ENCODE results near the gene HLA-C. TPM values are rescaled to one million over a fixed set of nuclear protein-coding genes. Genes with fewer than 3 reads are reported as not detected.

HLA-C gene
- total RNA-seq (2013; cell fraction: nucleolus; rRNA removed) = 751 and 833 TPM in 2 replicates
- total RNA-seq (2014; rRNA removed) = 1,016 and 1,050 TPM in 2 replicates
- total RNA-seq (2014; rRNA removed; fragmentation: Illumina TruSeq; extraction: Trizol) = 360 and 377 TPM in 2 replicates
- 1,014 and 1,087 TPM in 2 replicates for total RNA-seq (2021)
- polyA plus RNA-seq (2011; ENCODE audit: low read depth) = 522 TPM
- 679 and 1,092 TPM in 2 replicates for polyA plus RNA-seq (2011; rRNA removed)
- polyA plus RNA-seq (2011; cell fraction: cytosol; rRNA removed) = 1,015 and 1,464 TPM in 2 replicates
- polyA plus RNA-seq (2011; cell fraction: nucleus; rRNA removed) = 1,636 and 1,965 TPM in 2 replicates
- polyA plus RNA-seq (2012) = 958 and 1,028 TPM in 2 replicates
- polyA plus RNA-seq (2014; fragmentation: Illumina TruSeq; extraction: Trizol) = 301 and 341 TPM in 2 replicates
- polyA plus RNA-seq (2014; fragmentation: Nextera tagmentation; extraction: Ambion mirVana) = 100 to 1,000 TPM; 121 to 379 TPM
- polyA plus RNA-seq (2014; rRNA removed) = 1,027 and 1,150 TPM in 2 replicates
- 100 to 1,000 TPM; 764 to 848 TPM for polyA plus RNA-seq (2016; fragmentation: Nextera tagmentation; extraction: Ambion mirVana)
- 296 and 534 TPM in 2 replicates for polyA minus RNA-seq (2011; rRNA and poly(A)+ RNA removed)
- polyA minus RNA-seq (2011; cell fraction: cytosol; rRNA and poly(A)+ RNA removed) = 281 and 287 TPM in 2 replicates
- 248 and 294 TPM in 2 replicates for polyA minus RNA-seq (2011; cell fraction: nucleus; rRNA and poly(A)+ RNA removed)
- Bru-seq, nascent RNA = percentile 100 among the genes with signal in this experiment
- percentile 100 among the genes with signal in this experiment for BruChase-seq, experiment 1, labeled RNA remaining after a 6-hour chase
- percentile 100 among the genes with signal in this experiment for BruChase-seq, experiment 2, labeled RNA remaining after a 2-hour chase
- long read RNA-seq, experiment 1, transcript HLA-C-201 (8 exons, 1,536 nt) = major isoform, 654 of 762 reads
- long read RNA-seq, experiment 1, transcript HLA-C-208 (6 exons, 1,880 nt) = minor isoform, 12 of 762 reads
- long read RNA-seq, experiment 1, partial matches to known transcripts = 31 of 762 reads
- long read RNA-seq, experiment 1, other reads (novel, unspliced or antisense) = 63 of 762 reads
- long read RNA-seq, experiment 2, transcript HLA-C-208 (6 exons, 1,880 nt) = minor isoform, 5 of 186 reads
- long read RNA-seq, experiment 2, transcript HLA-C-201 (8 exons, 1,536 nt) = major isoform, 139 of 186 reads
- long read RNA-seq, experiment 2, partial matches to known transcripts = 33 of 186 reads
- long read RNA-seq, experiment 2, other reads (novel, unspliced or antisense) = 6 of 186 reads

- CTCF ChIA-PET = interaction anchor here (1.0 kb wide), 1 partner anchor 730 kb away, joined by 4 read pairs; no protein-coding TSS in a partner anchor
- POLR2A ChIA-PET = interaction anchor here (1.0 to 2.4 kb wide), 4 partner anchors 36 to 86 kb away, joined by 3 to 9 read pairs (median 4); no protein-coding TSS in a partner anchor
- TF ChIP-seq POLR2AphosphoS5 (IDR thresholded peaks at IDR 0.05; ENCODE audit: low read length) = peak; percentile 99
- TF ChIP-seq TBL1XR1 (IDR thresholded peaks at IDR 0.05; ENCODE audit: low read depth, low read length) = no peak
- TF ChIP-seq ZNF217 (IDR thresholded peaks at IDR 0.05) = no peak
- TF ChIP-seq LARP7 (IDR thresholded peaks at IDR 0.05) = 0 out of 2 replicates have a peak, but pooled peaks have one; percentile 43
- no peak for TF ChIP-seq EP300 (IDR thresholded peaks at IDR 0.05; ENCODE audit: borderline replicate concordance in 1 of 2, control insufficient read depth in 1 of 2, low read depth in 2 of 2, low read length in 2 of 2)
- TF ChIP-seq FOXM1 (IDR thresholded peaks at IDR 0.05; ENCODE audit: low read depth, low read length) = no peak
- no peak for TF ChIP-seq ZNF592 (IDR thresholded peaks at IDR 0.05)
- TF ChIP-seq, protein P1, sequence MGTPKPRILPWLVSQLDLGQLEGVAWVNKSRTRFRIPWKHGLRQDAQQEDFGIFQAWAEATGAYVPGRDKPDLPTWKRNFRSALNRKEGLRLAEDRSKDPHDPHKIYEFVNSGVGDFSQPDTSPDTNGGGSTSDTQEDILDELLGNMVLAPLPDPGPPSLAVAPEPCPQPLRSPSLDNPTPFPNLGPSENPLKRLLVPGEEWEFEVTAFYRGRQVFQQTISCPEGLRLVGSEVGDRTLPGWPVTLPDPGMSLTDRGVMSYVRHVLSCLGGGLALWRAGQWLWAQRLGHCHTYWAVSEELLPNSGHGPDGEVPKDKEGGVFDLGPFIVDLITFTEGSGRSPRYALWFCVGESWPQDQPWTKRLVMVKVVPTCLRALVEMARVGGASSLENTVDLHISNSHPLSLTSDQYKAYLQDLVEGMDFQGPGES (IDR thresholded peaks at IDR 0.05) = peak; percentile 54; the same call in 1 of the 2 replicates
- TF ChIP-seq HDAC2 (IDR thresholded peaks at IDR 0.05) = no peak
- TF ChIP-seq SMAD1 (IDR thresholded peaks at IDR 0.05; ENCODE audit: low read depth, partially characterized antibody) = peak; percentile 64
- TF ChIP-seq, protein P2, sequence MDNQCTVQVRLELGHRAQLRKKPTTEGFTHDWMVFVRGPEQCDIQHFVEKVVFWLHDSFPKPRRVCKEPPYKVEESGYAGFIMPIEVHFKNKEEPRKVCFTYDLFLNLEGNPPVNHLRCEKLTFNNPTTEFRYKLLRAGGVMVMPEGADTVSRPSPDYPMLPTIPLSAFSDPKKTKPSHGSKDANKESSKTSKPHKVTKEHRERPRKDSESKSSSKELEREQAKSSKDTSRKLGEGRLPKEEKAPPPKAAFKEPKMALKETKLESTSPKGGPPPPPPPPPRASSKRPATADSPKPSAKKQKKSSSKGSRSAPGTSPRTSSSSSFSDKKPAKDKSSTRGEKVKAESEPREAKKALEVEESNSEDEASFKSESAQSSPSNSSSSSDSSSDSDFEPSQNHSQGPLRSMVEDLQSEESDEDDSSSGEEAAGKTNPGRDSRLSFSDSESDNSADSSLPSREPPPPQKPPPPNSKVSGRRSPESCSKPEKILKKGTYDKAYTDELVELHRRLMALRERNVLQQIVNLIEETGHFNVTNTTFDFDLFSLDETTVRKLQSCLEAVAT (IDR thresholded peaks at IDR 0.05) = no peak
Measured at GRCh38 chr6:31271641-31272357, at the start of gene HLA-C. TSS of gene HLA-C (minus strand) at chr6:31272092. CDS start at chr6:31272071, 21 bp downstream.

More at GRCh38 chr6:31271641-31272357, at the start of gene HLA-C:
- Histone ChIP-seq H3K79me2 (ENCODE audit: control insufficient read depth, insufficient read depth, low read length) (peaks cover 32% of the 10 kb centered on the region), H3K27me3 (replicated peaks in 1 of 2; ENCODE audit: control insufficient read depth in 2 of 2, insufficient read depth in 2 of 2, low read length in 1 of 2) (no peaks in the 10 kb centered on the region), H3K9me3 (replicated peaks; ENCODE audit: control insufficient read depth, insufficient read depth, low read length) (no peaks in the 10 kb centered on the region), H3K27ac (ENCODE audit: control insufficient read depth, insufficient read depth) (peak within 1 kb of the TSS; percentile 95), H3K36me3 (ENCODE audit: control insufficient read depth in 2 of 2, insufficient read depth in 2 of 2, low read length in 1 of 2) (peaks cover 18 to 25% of the 10 kb centered on the region in 2 experiments; a peak in 3 of 4 replicates), H4K20me1 (ENCODE audit: control insufficient read depth, insufficient read depth) (peaks cover 15% of the 10 kb centered on the region), H3K9ac (ENCODE audit: control insufficient read depth, insufficient read depth, low read length) (peak within 1 kb of the TSS; percentile 87), H2AFZ (ENCODE audit: control insufficient read depth, low read depth, low read length) (peak within 1 kb of the TSS; percentile 80), H3K4me3 (peak within 1 kb of the TSS; percentile 83), H3K4me2 (ENCODE audit: control insufficient read depth, insufficient read depth) (peak within 1 kb of the TSS; percentile 86), H3K4me1 (ENCODE audit: control insufficient read depth, insufficient read depth, low read length) (peaks cover 21% of the 10 kb centered on the region)
- intact Hi-C loops (cut with micrococcal nuclease; ENCODE audit: unreplicated experiment) = loop anchor here (2.0 kb wide), 2 partner anchors 75 to 85 kb away; partner anchors contain the start of gene HLA-B
- ATAC-seq (peak; percentile 88), FAIRE-seq (no peak), DNase-seq (ENCODE audit: low read depth, low spot score) (peak; percentile 95)
- BruUV-seq (replicated peaks) = TSS peak; percentile 83
- in situ Hi-C loops (cut with MboI) = no loop called here
- RAD21 ChIA-PET (ENCODE audit: unreplicated experiment) = no interaction called here
- SMC1A ChIA-PET (ENCODE audit: uncharacterized antibody, unreplicated experiment) = interaction anchor here (1.9 kb wide), 1 partner anchor 68 kb away, joined by 10 read pairs; no protein-coding TSS in a partner anchor
- WGBS (ENCODE audit: insufficient coverage, insufficient replicate concordance, low lambda C conversion rate, missing lambda C conversion rate) = under 1% methylated on average over 51 of the region's 62 CpGs

Data from GM12878 (cell line).